SK-N-SH (cell line): Measurements from ENCODE around the gene SOX18. TPM values are rescaled to one million over a fixed set of nuclear protein-coding genes. Genes with fewer than 3 reads are reported as not detected.

Experiments used
- CTCF ChIA-PET: fragments of 300-600, 350-600 bp; formaldehyde crosslinking; extraction: SDS; loops from one replicate; lab custom pipeline; 2021; lab: Yijun Ruan, JAX
- POLR2A ChIA-PET: fragments of 350-600 bp; sonication (Branson Sonifier 250); formaldehyde crosslinking; extraction: SDS; loops from one replicate; lab custom pipeline; 2020; ENCODE audit warnings: antibody characterized with exemption, inconsistent platforms; lab: Yijun Ruan, JAX
- DNase-seq: peaks from one replicate; pipeline ENCODE4 v3.0.0; 2012
- H2AFZ ChIP-seq: fragments of 200-600 bp; sonication (generic); 2 replicates; pipeline ENCODE4 v1.8.1; 2016; ENCODE audit warnings: antibody characterized with exemption, mild to moderate bottlenecking, low read depth
- H3F3A ChIP-seq: fragments of 200-600 bp; sonication (generic); replicated peaks from 2 replicates; pipeline ENCODE3; 2016; ENCODE audit warnings: antibody characterized with exemption, mild to moderate bottlenecking; ENCODE audit not compliant: insufficient read depth
- H3K27ac ChIP-seq, 2 experiments: fragments of 200-500 bp in 1 of 2; fragments of 200-600 bp in 1 of 2; sonication (Bioruptor generic) in 1 of 2; sonication (generic), shearing (Covaris generic) in 1 of 2; 2 replicates each; pipeline versions ENCODE4 v1.5.1 to v1.6.1; 2014 to 2016; ENCODE audit warnings: low read depth in 2 of 2, inconsistent platforms in 1 of 2, low read length in 1 of 2, mild to moderate bottlenecking in 1 of 2, mixed read lengths in 1 of 2
- H3K27me3 ChIP-seq: fragments of 200-600 bp; sonication (generic), shearing (Covaris generic); 2 replicates; pipeline ENCODE4 v1.6.1; 2016; ENCODE audit warnings: mixed run types; ENCODE audit not compliant: insufficient read depth
- H3K36me3 ChIP-seq, 2 experiments: fragments of 200-500 bp in 1 of 2; fragments of 200-600 bp in 1 of 2; sonication (Bioruptor generic) in 1 of 2; sonication (generic) in 1 of 2; replicated peaks in 1 of 2; 2 replicates each; pipeline versions ENCODE3 to v1.5.1; 2014 to 2016; ENCODE audit warnings: low read length in 1 of 2, mild to moderate bottlenecking in 1 of 2; ENCODE audit not compliant: insufficient read depth in 2 of 2, control insufficient read depth in 1 of 2
- H3K4me1 ChIP-seq, 2 experiments: fragments of 200-500 bp in 1 of 2; fragments of 200-600 bp in 1 of 2; sonication (Bioruptor generic) in 1 of 2; sonication (generic), shearing (Covaris generic) in 1 of 2; 2 replicates each; pipeline versions ENCODE4 v1.5.1 to v1.6.1; 2014 to 2016; ENCODE audit warnings: low read depth in 1 of 2, low read length in 1 of 2, mixed run types in 1 of 2; ENCODE audit not compliant: insufficient read depth in 2 of 2, control insufficient read depth in 1 of 2
- H3K4me2 ChIP-seq: fragments of 200-600 bp; sonication (generic), shearing (Covaris generic); 2 replicates; pipeline ENCODE4 v1.6.1; 2017; ENCODE audit warnings: mixed run types
- H3K4me3 ChIP-seq, 2 experiments: fragments of 200-500 bp in 1 of 2; fragments of 200-600 bp in 1 of 2; sonication (Bioruptor generic) in 1 of 2; sonication (generic), shearing (Covaris generic) in 1 of 2; 2 replicates each; pipeline versions ENCODE4 v1.5.1 to v1.8.1; 2014 to 2016; ENCODE audit warnings: low read depth in 2 of 2, inconsistent platforms in 1 of 2, low read length in 1 of 2, mild to moderate bottlenecking in 1 of 2, mixed read lengths in 1 of 2, moderate library complexity in 1 of 2
- H3K79me2 ChIP-seq: fragments of 200-600 bp; sonication (generic); 2 replicates; pipeline ENCODE4 v1.8.1; 2017; ENCODE audit warnings: mild to moderate bottlenecking; ENCODE audit not compliant: insufficient read depth
- H3K9ac ChIP-seq: fragments of 200-600 bp; sonication (generic); 2 replicates; pipeline ENCODE4 v1.6.1; 2017; ENCODE audit warnings: mixed run types
- H3K9me2 ChIP-seq: fragments of 200-600 bp; sonication (generic); 2 replicates; pipeline ENCODE4 v1.6.1; 2017; ENCODE audit warnings: mixed run types
- H3K9me3 ChIP-seq: fragments of 200-600 bp; sonication (generic); 2 replicates; pipeline ENCODE4 v1.6.1; 2017; ENCODE audit warnings: mixed run types, mild to moderate bottlenecking, moderate library complexity
- H4K20me1 ChIP-seq: fragments of 200-600 bp; sonication (generic); 2 replicates; pipeline ENCODE4 v1.6.1; 2017; ENCODE audit warnings: mild to moderate bottlenecking, mixed run types; ENCODE audit not compliant: insufficient read depth
- CHD2 ChIP-seq: fragments of 150-350 bp; IDR thresholded peaks from 2 replicates; pipeline ENCODE4 v1.6.1; 2018; ENCODE audit warnings: low read length; ENCODE audit not compliant: partially characterized antibody
- ELF1 ChIP-seq: IDR thresholded peaks from 2 replicates; pipeline ENCODE4 v1.4.0; 2012
- FOXJ3 ChIP-seq: sonication (generic); formaldehyde crosslinking; IDR thresholded peaks from 2 replicates; pipeline ENCODE4 v1.5.1; 2020; ENCODE audit warnings: mild to moderate bottlenecking, missing genetic modification reagents
- GABPA ChIP-seq: IDR thresholded peaks from 2 replicates; pipeline ENCODE4 v1.4.0; 2012; ENCODE audit warnings: low read depth, mild to moderate bottlenecking
- GATA2 ChIP-seq: sonication (generic); formaldehyde crosslinking; IDR thresholded peaks from 2 replicates; pipeline ENCODE4 v1.5.0; 2020; ENCODE audit warnings: mild to moderate bottlenecking, missing genetic modification reagents
- MAX ChIP-seq: IDR thresholded peaks from 2 replicates; pipeline ENCODE4 v1.4.0; 2012; ENCODE audit warnings: low read depth
- MXI1 ChIP-seq: IDR thresholded peaks from 2 replicates; pipeline ENCODE4 v1.6.1; 2012; ENCODE audit warnings: mild to moderate bottlenecking, low read depth, low read length, improper control_type of control experiment
- NFIC ChIP-seq: IDR thresholded peaks from 2 replicates; pipeline ENCODE4 v1.4.0; 2012; ENCODE audit warnings: borderline replicate concordance
- NRF1 ChIP-seq: IDR thresholded peaks from 2 replicates; pipeline ENCODE4 v1.6.1; 2012; ENCODE audit warnings: low read depth, mild to moderate bottlenecking, low read length
- POLR2AphosphoS5 ChIP-seq: IDR thresholded peaks from 2 replicates; pipeline ENCODE4 v1.6.1; 2012; ENCODE audit warnings: low read depth, low read length
- RAD21 ChIP-seq: IDR thresholded peaks from 2 replicates; pipeline ENCODE4 v1.6.1; 2012; ENCODE audit warnings: mild to moderate bottlenecking, low read length
- REST ChIP-seq: IDR thresholded peaks from 2 replicates; pipeline ENCODE4 v1.6.1; 2012; ENCODE audit warnings: mild to moderate bottlenecking, low read depth, low read length, moderate library complexity
- SIN3A ChIP-seq: IDR thresholded peaks from 2 replicates; pipeline ENCODE4 v1.6.1; 2012; ENCODE audit warnings: low read depth, mild to moderate bottlenecking, low read length, moderate library complexity, borderline replicate concordance
- TAF1 ChIP-seq: IDR thresholded peaks from 2 replicates; pipeline ENCODE4 v1.6.1; 2012; ENCODE audit warnings: low read depth, mild to moderate bottlenecking, low read length, moderate library complexity, borderline replicate concordance
- TCF12 ChIP-seq: IDR thresholded peaks from 2 replicates; pipeline ENCODE4 v1.4.0; 2012
- TEAD4 ChIP-seq: IDR thresholded peaks from 2 replicates; pipeline ENCODE4 v1.4.0; 2012; ENCODE audit warnings: mild to moderate bottlenecking, borderline replicate concordance; ENCODE audit not compliant: insufficient read depth
- YY1 ChIP-seq: IDR thresholded peaks from 2 replicates; pipeline ENCODE4 v1.4.0; 2012; ENCODE audit warnings: low read depth, mild to moderate bottlenecking
- WGBS: methylation state at CpG from one replicate; pipeline ENCODE4 v1.1.6; 2017; ENCODE audit warnings: low lambda C conversion rate; 5-methylcytosine and 5-hydroxymethylcytosine counted together
- polyA plus RNA-seq, 3 experiments: library from polyadenylated mRNA; depleted of rRNA; stranded (reverse); fragments of >200 nt; gene quantifications; 2 replicates each; pipeline ENCODE4 v1.2.3, GENCODE V29; 2012
- TF ChIP-seq, protein P1 (sequence below): IDR thresholded peaks from 2 replicates; pipeline ENCODE4 v1.4.0; 2012; ENCODE audit warnings: low read depth, borderline replicate concordance
- TF ChIP-seq, protein P2 (sequence below): IDR thresholded peaks from 2 replicates; pipeline ENCODE4 v1.4.0; 2012; ENCODE audit warnings: low read depth, borderline replicate concordance

The SOX18 gene
- polyA plus RNA-seq, 1 of the 3 experiments (the other 2 are of a cell fraction): not detected

- ChIA-PET POLR2A (interaction anchor here (0.5 to 1.5 kb wide), 10 partner anchors 8 to 198 kb away, joined by 3 to 7 read pairs (median 4); partner anchors contain the start of genes OPRL1, PRPF6, RGS19 and TPD52L2), CTCF (interaction anchor here (0.6 to 2.5 kb wide), 10 partner anchors 9 to 83 kb away, joined by 3 to 12 read pairs (median 6); partner anchors contain the start of gene LKAAEAR1)
- peak within 1 kb of the TSS; percentile 64 to 83 for H3K27ac ChIP-seq
- DNase-seq: peak; percentile 99
- no peaks in the 10 kb centered on the region for H3K27me3 ChIP-seq
- peak within 1 kb of the TSS; percentile 98 for H3K4me2 ChIP-seq
- H3K9ac ChIP-seq: peak within 1 kb of the TSS; percentile 90
- H3K9me2 ChIP-seq: no peaks in the 10 kb centered on the region
- TF ChIP-seq NRF1 (no peak), GABPA (peak; percentile 57; the same call in 1 of the 2 replicates), POLR2AphosphoS5 (peak; percentile 91), TEAD4 (no peak), MXI1 (peak; percentile 36; the same call in 1 of the 2 replicates), TAF1 (peak; percentile 47), CHD2 (peak; percentile 96), FOXJ3 (CRISPR knock-in tag) (peak; percentile 47; the same call in 1 of the 2 replicates), SIN3A (peak; percentile 72; the same call in 1 of the 2 replicates), NFIC (no peak), YY1 (peak; percentile 49; the same call in 1 of the 2 replicates), REST (0 out of 2 replicates have a peak, but pooled peaks have one; percentile 12), TCF12 (no peak), MAX (peak; percentile 79), GATA2 (no peak), ELF1 (peak; percentile 34; the same call in 1 of the 2 replicates), RAD21 (no peak)
- TF ChIP-seq, protein P1, sequence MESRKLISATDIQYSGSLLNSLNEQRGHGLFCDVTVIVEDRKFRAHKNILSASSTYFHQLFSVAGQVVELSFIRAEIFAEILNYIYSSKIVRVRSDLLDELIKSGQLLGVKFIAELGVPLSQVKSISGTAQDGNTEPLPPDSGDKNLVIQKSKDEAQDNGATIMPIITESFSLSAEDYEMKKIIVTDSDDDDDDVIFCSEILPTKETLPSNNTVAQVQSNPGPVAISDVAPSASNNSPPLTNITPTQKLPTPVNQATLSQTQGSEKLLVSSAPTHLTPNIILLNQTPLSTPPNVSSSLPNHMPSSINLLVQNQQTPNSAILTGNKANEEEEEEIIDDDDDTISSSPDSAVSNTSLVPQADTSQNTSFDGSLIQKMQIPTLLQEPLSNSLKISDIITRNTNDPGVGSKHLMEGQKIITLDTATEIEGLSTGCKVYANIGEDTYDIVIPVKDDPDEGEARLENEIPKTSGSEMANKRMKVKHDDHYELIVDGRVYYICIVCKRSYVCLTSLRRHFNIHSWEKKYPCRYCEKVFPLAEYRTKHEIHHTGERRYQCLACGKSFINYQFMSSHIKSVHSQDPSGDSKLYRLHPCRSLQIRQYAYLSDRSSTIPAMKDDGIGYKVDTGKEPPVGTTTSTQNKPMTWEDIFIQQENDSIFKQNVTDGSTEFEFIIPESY: peak; percentile 68; the same call in 1 of the 2 replicates
- TF ChIP-seq, protein P2, sequence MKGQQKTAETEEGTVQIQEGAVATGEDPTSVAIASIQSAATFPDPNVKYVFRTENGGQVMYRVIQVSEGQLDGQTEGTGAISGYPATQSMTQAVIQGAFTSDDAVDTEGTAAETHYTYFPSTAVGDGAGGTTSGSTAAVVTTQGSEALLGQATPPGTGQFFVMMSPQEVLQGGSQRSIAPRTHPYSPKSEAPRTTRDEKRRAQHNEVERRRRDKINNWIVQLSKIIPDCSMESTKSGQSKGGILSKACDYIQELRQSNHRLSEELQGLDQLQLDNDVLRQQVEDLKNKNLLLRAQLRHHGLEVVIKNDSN: peak; percentile 46; the same call in 1 of the 2 replicates
- peaks cover 4% of the 10 kb centered on the region for H3F3A ChIP-seq
- 6% methylated on average over 40 of the region's 85 CpGs for WGBS
- peak within 1 kb of the TSS; percentile 85 for H2AFZ ChIP-seq
- H3K4me3 ChIP-seq: peak within 1 kb of the TSS; percentile 91 to 93
- H3K4me1 ChIP-seq: peaks cover 14 to 17% of the 10 kb centered on the region in 2 experiments; a peak in 2 of 4 replicates
- H3K79me2 ChIP-seq: peaks cover 15% of the 10 kb centered on the region; the same call in 1 of the 2 replicates
- no peaks in the 10 kb centered on the region for H4K20me1 ChIP-seq
- no peaks in the 10 kb centered on the region for H3K9me3 ChIP-seq
- no peaks in the 10 kb centered on the region for H3K36me3 ChIP-seq
These were observed 13.4 kb upstream of the SOX18 start, which contains the start of gene TCEA2 for GRCh38 chr20:64062596-64063388. TCEA2 (plus strand) TSS chr20:64063198; CDS start chr20:64063313, 115 bp downstream.
